ENCODE data around the gene OR1B1.

DNA sequence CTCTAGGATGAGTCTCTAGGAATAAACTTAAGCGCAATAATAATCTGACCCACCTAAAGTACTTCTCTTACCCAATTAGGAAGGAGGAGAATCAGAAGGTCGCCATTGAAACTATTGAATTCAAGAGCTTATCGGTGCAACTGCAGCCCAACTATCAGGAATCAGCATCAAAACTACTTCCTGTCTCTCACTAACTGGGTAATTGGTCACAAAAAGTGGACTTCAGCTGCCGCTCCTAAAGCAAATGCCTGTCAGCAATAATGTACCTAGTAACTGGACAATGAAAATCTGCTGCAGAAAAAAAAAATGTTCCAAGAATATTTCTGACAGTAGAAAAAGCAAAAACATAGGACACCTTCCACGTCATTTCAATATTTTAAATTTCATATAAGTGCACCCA, 77.6 kb downstream of the OR1B1 start:
- TF ChIP-seq CTCF (IDR thresholded peaks at IDR 0.05), result no peak
- TF ChIP-seq POLR2A (IDR thresholded peaks at IDR 0.05), result no peak
- no peak for TF ChIP-seq POLR2AphosphoS5 (IDR thresholded peaks at IDR 0.05; ENCODE audit: insufficient read depth in 1 of 2, low read depth in 1 of 2)

All from vagina (tissue), 2 donors.